Measurements from ENCODE around the gene ARFGEF3. TPM values are rescaled to one million over a fixed set of nuclear protein-coding genes. Genes with fewer than 3 reads are reported as not detected.

ARFGEF3 gene
- total RNA-seq, 1 donor, result under 0.01 TPM

DNA sequence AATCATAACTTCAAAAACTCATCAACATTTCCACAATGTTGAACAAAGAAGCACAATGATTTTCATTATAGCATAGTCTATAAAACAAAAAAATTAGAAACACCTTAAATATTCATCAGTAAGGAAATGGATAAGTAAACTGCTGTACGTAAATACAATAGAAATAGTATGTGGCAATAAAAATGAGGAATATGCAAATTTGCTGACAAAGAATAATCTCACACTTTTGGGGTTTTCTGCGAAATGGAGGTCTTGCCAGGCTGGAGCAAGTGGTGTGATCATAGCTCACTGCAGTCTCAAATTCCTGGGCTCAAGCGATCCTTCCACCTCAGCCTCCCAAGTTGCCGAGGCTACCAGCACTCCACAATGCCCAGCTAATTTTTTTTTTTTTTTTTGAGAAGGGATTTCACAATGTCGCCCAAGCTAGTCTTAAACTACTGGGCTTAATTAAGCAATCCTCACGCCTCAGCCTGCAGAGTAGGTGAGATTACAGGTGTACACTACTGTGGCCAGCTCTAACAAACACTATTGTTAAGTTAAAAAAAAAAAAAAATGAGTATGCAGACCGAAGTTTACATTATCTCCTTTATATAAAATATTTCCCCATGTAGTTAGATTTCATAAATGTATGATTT is 157.1 kb downstream of the ARFGEF3 start:
- Histone ChIP-seq H3K27ac (ENCODE audit: low read depth, low read length) (no peak overlapping the region), H3K4me2 (ENCODE audit: insufficient read depth, low read length) (no peak overlapping the region), H3K4me3 (ENCODE audit: insufficient read depth, low read length) (no peak overlapping the region), H3K36me3 (ENCODE audit: insufficient read depth, low read length) (no peaks in the 10 kb centered on the region), H3K79me2 (ENCODE audit: insufficient read depth, low read length) (no peaks in the 10 kb centered on the region), H3K9me3 (ENCODE audit: low read depth, low read length) (no peaks in the 10 kb centered on the region), H3K27me3 (ENCODE audit: insufficient read depth, low read length) (peaks cover 7% of the 10 kb centered on the region), H2AFZ (ENCODE audit: low read length) (no peak overlapping the region), H3K4me1 (ENCODE audit: insufficient read depth, low read length) (no peaks in the 10 kb centered on the region), H4K20me1 (ENCODE audit: insufficient read depth, low read length) (no peaks in the 10 kb centered on the region)
- no peak for DNase-seq (ENCODE audit: insufficient read length, low spot score, missing footprints)
- TF ChIP-seq, protein P1, sequence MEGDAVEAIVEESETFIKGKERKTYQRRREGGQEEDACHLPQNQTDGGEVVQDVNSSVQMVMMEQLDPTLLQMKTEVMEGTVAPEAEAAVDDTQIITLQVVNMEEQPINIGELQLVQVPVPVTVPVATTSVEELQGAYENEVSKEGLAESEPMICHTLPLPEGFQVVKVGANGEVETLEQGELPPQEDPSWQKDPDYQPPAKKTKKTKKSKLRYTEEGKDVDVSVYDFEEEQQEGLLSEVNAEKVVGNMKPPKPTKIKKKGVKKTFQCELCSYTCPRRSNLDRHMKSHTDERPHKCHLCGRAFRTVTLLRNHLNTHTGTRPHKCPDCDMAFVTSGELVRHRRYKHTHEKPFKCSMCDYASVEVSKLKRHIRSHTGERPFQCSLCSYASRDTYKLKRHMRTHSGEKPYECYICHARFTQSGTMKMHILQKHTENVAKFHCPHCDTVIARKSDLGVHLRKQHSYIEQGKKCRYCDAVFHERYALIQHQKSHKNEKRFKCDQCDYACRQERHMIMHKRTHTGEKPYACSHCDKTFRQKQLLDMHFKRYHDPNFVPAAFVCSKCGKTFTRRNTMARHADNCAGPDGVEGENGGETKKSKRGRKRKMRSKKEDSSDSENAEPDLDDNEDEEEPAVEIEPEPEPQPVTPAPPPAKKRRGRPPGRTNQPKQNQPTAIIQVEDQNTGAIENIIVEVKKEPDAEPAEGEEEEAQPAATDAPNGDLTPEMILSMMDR (IDR thresholded peaks at IDR 0.05; ENCODE audit: extremely low read depth, low read depth, low read length), result no peak

DNA sequence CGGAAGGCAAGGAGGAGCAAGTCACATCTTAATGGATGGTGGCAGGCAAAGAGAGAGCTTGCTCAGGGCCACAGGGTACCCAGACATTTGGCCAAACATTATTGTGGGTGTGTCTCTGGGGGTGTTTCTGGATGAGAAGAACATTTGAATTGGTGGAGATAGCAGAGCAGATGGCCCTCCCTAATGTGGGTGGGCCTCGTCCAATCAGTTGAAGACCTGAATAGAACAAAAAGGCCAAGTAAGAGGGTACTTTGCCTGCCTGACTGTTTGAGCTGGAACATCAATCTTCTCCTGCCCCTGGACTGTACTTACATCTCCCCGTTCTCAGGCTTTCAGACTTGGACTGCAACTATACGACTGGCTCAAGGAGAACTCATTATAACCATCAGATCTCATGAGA is 160.2 kb downstream of the ARFGEF3 start:
- H3K27me3 ChIP-seq (ENCODE audit: insufficient read depth, low read length), result peaks cover 7% of the 10 kb centered on the region
- no peak for DNase-seq (ENCODE audit: insufficient read length, low spot score, missing footprints)
- no peaks in the 10 kb centered on the region for H3K36me3 ChIP-seq (ENCODE audit: insufficient read depth, low read length)
- no peaks in the 10 kb centered on the region for H4K20me1 ChIP-seq (ENCODE audit: insufficient read depth, low read length)
- H3K4me3 ChIP-seq (ENCODE audit: insufficient read depth, low read length), result no peak overlapping the region
- no peak overlapping the region for H3K4me2 ChIP-seq (ENCODE audit: insufficient read depth, low read length)
- H3K79me2 ChIP-seq (ENCODE audit: insufficient read depth, low read length), result no peaks in the 10 kb centered on the region
- no peaks in the 10 kb centered on the region for H3K4me1 ChIP-seq (ENCODE audit: insufficient read depth, low read length)
- no peak overlapping the region for H2AFZ ChIP-seq (ENCODE audit: low read length)
- TF ChIP-seq, protein P1 (IDR thresholded peaks at IDR 0.05; ENCODE audit: extremely low read depth, low read depth, low read length), result no peak
- H3K9me3 ChIP-seq (ENCODE audit: low read depth, low read length), result no peaks in the 10 kb centered on the region
- no peak overlapping the region for H3K27ac ChIP-seq (ENCODE audit: low read depth, low read length)

DNA sequence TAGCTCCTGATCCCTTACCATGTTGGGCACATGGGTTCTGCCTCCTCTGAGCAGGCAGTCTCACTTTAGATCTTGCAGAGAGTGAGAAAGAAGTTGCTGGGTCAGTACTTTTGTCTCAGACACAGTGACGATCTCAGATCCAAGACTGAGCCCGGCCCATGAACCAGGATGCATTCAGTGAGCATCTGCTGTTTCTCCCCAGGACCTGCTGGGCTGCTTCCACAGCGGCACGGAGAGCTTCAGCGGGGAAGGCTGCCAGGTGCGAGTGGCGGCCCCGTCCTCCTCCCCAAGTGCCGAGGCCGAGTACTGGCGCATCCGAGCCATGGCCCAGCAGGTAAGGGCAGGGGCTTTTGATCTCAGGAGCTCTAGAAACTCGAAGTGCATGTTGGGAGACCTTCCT is 162.1 kb downstream of the ARFGEF3 start:
- DNase-seq (ENCODE audit: insufficient read length, low spot score, missing footprints), result no peak
- H4K20me1 ChIP-seq (ENCODE audit: insufficient read depth, low read length), result no peaks in the 10 kb centered on the region

DNA sequence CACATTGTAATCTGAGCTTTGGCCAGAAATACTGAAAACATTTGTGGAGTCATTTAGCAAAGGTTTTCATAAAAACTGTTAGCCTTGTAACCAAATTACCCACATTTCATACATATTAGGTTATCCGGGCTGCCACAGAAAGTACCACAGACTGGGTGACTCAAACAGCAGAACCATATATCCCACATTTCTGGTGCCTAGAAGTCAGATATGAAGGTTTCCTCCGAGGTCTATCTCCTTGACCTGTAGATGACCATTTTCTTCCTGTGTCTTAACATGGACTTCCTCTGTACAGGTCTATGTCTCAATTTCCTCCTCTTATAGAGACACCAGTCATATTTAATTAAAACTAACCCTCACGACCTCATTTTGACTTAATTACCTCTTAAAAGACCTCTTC is 166.5 kb downstream of the ARFGEF3 start:
- no peak overlapping the region for H3K27ac ChIP-seq (ENCODE audit: low read depth, low read length)
- no peaks in the 10 kb centered on the region for H3K36me3 ChIP-seq (ENCODE audit: insufficient read depth, low read length)
- H4K20me1 ChIP-seq (ENCODE audit: insufficient read depth, low read length), result no peaks in the 10 kb centered on the region
- H2AFZ ChIP-seq (ENCODE audit: low read length), result no peak overlapping the region
- H3K79me2 ChIP-seq (ENCODE audit: insufficient read depth, low read length), result no peaks in the 10 kb centered on the region
- no peaks in the 10 kb centered on the region for H3K27me3 ChIP-seq (ENCODE audit: insufficient read depth, low read length)
- no peaks in the 10 kb centered on the region for H3K9me3 ChIP-seq (ENCODE audit: low read depth, low read length)
- no peak for DNase-seq (ENCODE audit: insufficient read length, low spot score, missing footprints)
- TF ChIP-seq, protein P1 (IDR thresholded peaks at IDR 0.05; ENCODE audit: extremely low read depth, low read depth, low read length), result no peak
- H3K4me3 ChIP-seq (ENCODE audit: insufficient read depth, low read length), result no peak overlapping the region
- H3K4me1 ChIP-seq (ENCODE audit: insufficient read depth, low read length), result no peaks in the 10 kb centered on the region
- no peak overlapping the region for H3K4me2 ChIP-seq (ENCODE audit: insufficient read depth, low read length)

More for the DNA sequence above, 162.1 kb downstream of the ARFGEF3 start:
- Histone ChIP-seq H3K27me3 (ENCODE audit: insufficient read depth, low read length) (peaks cover 7% of the 10 kb centered on the region), H3K4me1 (ENCODE audit: insufficient read depth, low read length) (no peaks in the 10 kb centered on the region), H3K4me2 (ENCODE audit: insufficient read depth, low read length) (no peak overlapping the region), H2AFZ (ENCODE audit: low read length) (no peak overlapping the region), H3K9me3 (ENCODE audit: low read depth, low read length) (no peaks in the 10 kb centered on the region), H3K36me3 (ENCODE audit: insufficient read depth, low read length) (no peaks in the 10 kb centered on the region), H3K27ac (ENCODE audit: low read depth, low read length) (no peak overlapping the region), H3K79me2 (ENCODE audit: insufficient read depth, low read length) (no peaks in the 10 kb centered on the region), H3K4me3 (ENCODE audit: insufficient read depth, low read length) (no peak overlapping the region)
- TF ChIP-seq, protein P1 (IDR thresholded peaks at IDR 0.05; ENCODE audit: extremely low read depth, low read depth, low read length), result no peak
